H4 (cell line): ENCODE data around the gene COQ9. TPM values are rescaled to one million over a fixed set of nuclear protein-coding genes. Genes with fewer than 3 reads are reported as not detected.
"Not testable (repeated sequence)": the region's sequence is repeated elsewhere in the genome, so short reads cannot be mapped to it uniquely, and the experiment has no call there.

Source experiments
- DNase-seq: peaks from one replicate; pipeline ENCODE4 v3.0.0-alpha.2; 2015; ENCODE audit warnings: low spot score
- total RNA-seq: library from RNA; depleted of rRNA; stranded (reverse); fragments of >200 nt; shearing (Covaris generic); gene quantifications from 2 replicates; pipeline ENCODE4 v1.2.3, GENCODE V29; 2014; rRNA removed

COQ9 gene, protein sequence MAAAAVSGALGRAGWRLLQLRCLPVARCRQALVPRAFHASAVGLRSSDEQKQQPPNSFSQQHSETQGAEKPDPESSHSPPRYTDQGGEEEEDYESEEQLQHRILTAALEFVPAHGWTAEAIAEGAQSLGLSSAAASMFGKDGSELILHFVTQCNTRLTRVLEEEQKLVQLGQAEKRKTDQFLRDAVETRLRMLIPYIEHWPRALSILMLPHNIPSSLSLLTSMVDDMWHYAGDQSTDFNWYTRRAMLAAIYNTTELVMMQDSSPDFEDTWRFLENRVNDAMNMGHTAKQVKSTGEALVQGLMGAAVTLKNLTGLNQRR
- total RNA-seq = 67.6 and 76.9 TPM in 2 replicates

GRCh38 chr16:57447186-57447962 lies at the start of gene COQ9, which contains the start of gene CIAPIN1:
TSS of gene COQ9 (plus strand) at chr16:57447479. CDS start at chr16:57447506, 27 bp downstream.
TSS of gene CIAPIN1 (minus strand) at chr16:57447385. CDS start at chr16:57440928, 6,457 bp downstream.
- DNase-seq = peak; percentile 91

- DNase-seq = not testable (repeated sequence)
Measured at GRCh38 chr16:57397493-57397892, 49.8 kb upstream of the COQ9 start.

DNA sequence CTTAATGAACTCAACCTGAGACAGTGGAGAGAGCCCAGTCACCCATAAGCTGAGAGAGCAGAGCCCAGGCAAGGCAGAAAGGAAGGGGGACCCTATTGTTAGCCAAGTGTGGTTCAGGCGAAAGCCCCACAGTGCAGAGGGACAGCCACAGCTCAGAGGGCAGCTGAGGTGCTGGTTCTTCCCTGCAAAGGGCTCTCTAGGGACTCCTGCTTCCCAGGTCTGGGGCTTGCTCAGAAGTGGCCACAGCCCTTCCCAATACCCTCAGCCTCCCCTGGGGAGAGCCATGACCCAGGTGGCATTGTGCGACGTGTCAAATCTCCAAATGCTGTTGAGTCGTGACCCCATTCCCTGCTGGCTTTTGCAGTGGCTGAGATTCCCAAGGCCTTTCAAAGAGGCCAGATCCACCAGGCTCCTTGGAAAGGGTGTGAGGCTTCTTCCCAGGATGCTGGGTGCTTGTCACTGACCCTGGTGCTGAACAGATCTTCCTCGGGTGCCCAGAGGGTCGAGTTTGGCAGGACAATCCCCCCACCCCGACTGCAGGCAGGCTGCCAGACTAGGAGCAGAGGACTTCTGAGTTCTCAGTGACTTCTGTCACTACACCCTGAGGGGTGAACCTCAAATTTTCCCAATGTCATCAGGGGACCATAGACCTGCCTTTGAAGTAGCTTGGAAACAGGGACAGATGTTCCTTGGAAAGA lies 45.2 kb upstream of the COQ9 start:
- DNase-seq = no peak

DNA sequence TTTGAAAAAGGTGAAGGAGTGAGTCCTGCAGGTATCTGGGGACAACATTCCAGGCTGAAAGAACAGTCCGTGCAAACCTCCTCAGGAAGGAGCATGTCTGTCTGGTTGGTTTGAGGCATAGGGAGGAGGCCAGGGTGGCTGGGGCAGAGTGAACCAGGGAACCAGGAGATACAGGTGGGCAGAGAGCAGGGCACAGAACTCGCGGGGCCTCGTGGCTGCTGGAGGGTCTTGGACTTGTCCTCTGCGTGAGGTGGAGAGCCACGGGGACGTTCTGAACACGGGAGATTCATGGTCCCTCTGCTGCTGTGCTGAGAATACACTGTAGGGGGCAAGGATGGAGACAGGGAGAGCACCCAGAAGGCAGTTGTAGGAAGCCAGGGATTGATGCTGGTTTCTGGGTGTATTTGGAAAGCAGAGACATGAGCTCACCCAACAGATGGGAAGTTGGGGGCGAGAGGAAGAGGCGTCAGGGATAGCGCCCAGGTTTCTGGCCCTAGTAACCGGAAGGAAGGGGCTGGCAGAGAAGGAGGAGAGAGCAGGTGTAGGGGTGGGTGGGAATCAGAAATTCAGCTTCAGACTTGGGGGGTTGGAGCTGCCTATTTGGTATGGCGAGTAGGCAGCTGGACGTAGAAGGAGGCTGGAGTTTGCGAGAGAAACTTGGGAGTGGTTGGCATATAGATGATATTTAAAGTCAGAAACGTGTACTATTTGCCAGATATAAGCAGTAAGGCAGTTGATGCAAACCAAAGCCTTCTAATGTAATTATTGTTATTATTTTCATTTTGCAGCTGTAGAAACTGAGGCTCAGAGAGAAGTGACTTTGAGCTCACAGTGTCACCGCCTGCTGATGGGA lies 43.1 kb upstream of the COQ9 start, which contains the start of gene CCL17:
TSS of gene CCL17 (plus strand) at position 803 of the 853 bp plus-strand sequence. CDS start 9,166 bp downstream, outside the sequence.
- DNase-seq = no peak

GRCh38 chr16:57405097-57405496 lies 42.2 kb upstream of the COQ9 start:
- no peak for DNase-seq

DNA sequence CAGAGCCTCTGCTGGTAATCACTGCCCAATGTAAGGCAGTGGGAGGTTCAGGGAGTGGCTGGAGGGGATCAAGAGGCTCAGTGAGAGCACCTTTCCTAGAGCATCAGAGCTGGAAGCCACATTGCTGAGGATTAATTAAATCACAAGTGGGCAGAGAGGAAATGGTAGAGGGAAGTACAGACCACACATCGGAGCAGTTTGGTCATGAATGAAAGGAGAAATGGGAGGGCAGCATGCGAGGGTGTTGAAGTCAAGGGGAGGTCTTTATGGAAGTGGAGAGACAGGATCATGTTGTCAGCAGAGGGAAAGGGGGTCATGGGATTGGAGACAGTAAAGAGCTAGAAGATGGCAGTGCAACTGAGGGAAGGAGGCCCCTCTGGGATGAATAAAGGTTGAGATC lies 40.4 kb upstream of the COQ9 start:
- no peak for DNase-seq

DNA sequence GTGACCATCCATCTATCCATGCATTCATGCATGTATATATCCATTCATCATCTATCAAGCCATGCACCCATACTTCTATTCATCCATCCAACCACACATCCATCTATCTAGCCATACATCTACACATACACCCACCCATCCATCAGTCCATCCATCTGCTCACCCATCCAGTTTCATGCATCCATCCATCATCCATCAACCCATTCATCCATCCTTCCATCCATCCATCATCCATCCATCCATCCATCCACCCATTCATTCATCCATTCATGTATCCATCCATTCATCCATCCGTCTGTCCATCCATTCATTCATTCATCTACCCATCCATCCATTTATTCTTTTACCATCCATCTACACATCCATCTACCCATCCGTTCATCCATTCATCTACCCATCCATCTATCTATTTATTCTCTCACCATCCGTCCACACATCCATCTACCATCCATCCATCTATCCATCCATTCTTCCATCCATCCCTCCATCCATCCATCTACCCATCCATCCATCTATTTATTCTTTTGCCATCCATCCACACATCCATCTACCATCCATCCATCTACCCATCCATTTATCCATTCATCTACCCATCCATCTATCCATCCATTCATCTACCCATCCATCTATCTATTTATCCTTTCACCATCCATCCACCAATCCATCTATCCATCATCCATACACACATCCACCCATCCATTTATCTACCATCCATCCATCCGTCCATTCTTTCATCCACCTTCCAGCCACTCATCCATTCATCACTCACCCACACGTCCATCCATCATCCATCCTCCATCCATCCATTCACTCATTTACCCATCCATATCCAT lies 39.5 kb upstream of the COQ9 start:
- no peak for DNase-seq

- no peak for DNase-seq
Measured at GRCh38 chr16:57409065-57409464, 38.2 kb upstream of the COQ9 start.

- DNase-seq = no peak
Measured at GRCh38 chr16:57409870-57410587, 37.2 kb upstream of the COQ9 start.

DNA sequence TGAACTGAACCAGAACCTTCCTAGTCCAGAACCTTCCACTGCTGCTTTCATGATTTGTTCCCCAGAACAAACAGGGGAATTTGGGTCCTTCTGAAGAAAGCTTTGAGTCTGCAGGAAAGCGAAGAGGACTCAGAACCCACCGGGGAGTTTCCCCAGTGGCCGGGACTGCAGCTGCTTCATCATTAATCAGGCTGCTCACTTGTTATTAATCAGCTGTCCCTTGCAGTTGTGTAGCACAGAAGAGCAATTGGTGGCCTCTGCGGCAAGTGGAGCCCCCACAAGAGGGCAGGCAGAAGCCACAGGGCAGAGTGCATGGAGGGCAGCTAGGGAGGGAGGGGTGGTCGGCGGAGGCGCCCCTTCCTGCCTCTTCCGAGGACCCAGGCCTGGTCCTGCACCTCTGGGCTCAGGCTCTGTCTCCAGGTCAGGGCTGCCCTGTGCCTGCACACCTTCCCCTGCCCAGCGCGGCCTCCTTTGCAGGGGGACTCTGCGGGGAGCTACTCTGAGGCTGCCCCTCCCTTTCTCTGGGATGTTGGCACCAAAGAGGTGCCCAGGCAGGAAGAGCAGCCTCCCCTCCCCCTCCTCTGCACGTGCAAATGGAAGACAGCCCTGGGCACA lies 35.8 kb upstream of the COQ9 start:
- DNase-seq = no peak

DNA sequence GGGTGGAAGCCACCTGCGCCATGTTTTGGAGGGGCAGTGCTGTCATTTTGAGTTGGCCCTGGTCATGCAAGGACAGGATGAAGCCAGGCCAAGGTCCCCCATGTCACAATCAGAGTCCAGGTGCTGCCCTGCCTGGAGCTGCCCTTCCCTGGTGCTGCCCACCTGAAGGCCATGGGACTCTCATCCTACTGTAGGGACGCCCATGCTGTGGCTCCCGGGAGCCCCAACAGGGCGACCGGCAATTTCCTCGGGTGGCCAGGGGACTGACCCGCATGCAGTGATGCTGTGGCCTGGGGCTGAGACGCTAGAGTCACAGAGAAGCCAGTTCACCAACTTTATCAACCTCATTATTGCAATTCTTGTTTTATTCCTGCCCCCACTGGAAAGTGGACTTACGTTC lies 34.7 kb upstream of the COQ9 start:
- DNase-seq = no peak

DNA sequence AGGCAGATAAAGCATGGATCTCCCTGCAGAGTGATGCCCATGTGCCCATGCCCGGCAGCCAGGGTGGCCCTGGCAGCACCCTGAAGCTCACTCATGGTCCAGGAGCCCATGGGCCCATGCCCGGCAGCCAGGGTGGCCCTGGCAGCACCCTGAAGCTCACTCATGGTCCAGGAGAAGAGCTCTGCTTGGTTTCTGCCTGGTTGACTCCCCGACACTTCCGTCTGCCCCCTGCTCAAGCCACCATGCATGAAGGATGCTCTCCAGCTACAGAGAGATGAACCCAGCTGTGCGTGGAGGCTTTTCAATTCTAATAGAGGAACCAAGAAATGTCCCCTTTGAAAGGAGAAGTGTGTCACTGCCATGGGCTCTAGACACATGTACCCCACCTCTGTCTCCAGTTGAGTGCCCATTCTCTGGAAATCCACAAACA lies 34.0 kb upstream of the COQ9 start:
- no peak for DNase-seq

- DNase-seq = no peak
Measured at GRCh38 chr16:57413733-57414132, 33.5 kb upstream of the COQ9 start.

DNA sequence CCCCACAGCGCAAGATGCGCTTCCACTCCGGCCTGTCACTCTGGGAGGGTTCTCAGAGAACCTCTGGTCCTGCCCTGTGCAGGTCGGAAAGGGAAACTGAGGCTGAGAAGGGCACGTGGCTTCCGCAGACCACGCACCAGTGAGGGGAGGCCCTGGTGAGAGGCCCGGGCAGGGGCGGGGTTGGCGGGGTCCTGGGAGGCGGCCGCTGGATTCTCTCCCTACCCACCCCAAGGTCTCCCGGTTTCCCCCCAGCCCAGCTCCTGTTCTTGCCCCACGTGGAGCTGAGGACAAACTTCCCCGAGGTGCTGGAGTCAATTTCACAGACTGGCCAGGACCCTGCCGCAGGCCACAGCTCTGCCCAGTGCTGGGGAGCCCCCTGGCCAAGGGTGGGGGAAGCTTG lies 31.2 kb upstream of the COQ9 start:
- DNase-seq = no peak

- no peak for DNase-seq
Measured at GRCh38 chr16:57419506-57419905, 27.8 kb upstream of the COQ9 start.

GRCh38 chr16:57422026-57422944 lies 25.0 kb upstream of the COQ9 start:
- peak; percentile 71 for DNase-seq

- no peak for DNase-seq
Measured at GRCh38 chr16:57423152-57423551, 24.1 kb upstream of the COQ9 start.

- DNase-seq = no peak
Measured at GRCh38 chr16:57424583-57424982, 22.7 kb upstream of the COQ9 start.
